Fibroblast of upper back skin (primary cell): Measurements from ENCODE around the gene ABCG4.
A peak's percentile ranks its signal among the peaks of the same experiment; 100 is the strongest.
"Not testable (repeated sequence)": the region's sequence is repeated elsewhere in the genome, so short reads cannot be mapped to it uniquely, and the experiment has no call there.

Experiments
- DNase-seq: peaks from one replicate; pipeline ENCODE4 v3.0.0-alpha.2; 2013

Gene ABCG4

GRCh38 chr11:119185981-119186634 lies 37.3 kb downstream of the ABCG4 start:
- DNase-seq, result no peak

- no peak for DNase-seq
These were observed 38.5 kb downstream of the ABCG4 start for GRCh38 chr11:119187123-119187892.

GRCh38 chr11:119188067-119188466 lies 39.2 kb downstream of the ABCG4 start:
- no peak for DNase-seq

- no peak for DNase-seq
These were observed 40.0 kb downstream of the ABCG4 start for GRCh38 chr11:119188887-119189286.

- DNase-seq, result no peak
These were observed 40.5 kb downstream of the ABCG4 start for GRCh38 chr11:119189393-119189792.

- no peak for DNase-seq
These were observed 41.7 kb downstream of the ABCG4 start for GRCh38 chr11:119190531-119190930.

- DNase-seq, result not testable (repeated sequence)
These were observed 42.4 kb downstream of the ABCG4 start for GRCh38 chr11:119191265-119191664.

GRCh38 chr11:119192111-119192510 lies 43.3 kb downstream of the ABCG4 start:
- DNase-seq, result no peak

GRCh38 chr11:119193001-119193400 lies 44.1 kb downstream of the ABCG4 start:
- DNase-seq, result no peak

GRCh38 chr11:119193626-119194025 lies 44.8 kb downstream of the ABCG4 start:
- no peak for DNase-seq

GRCh38 chr11:119194811-119195440 lies 46.1 kb downstream of the ABCG4 start:
- DNase-seq, result no peak

GRCh38 chr11:119195680-119196079 lies 46.8 kb downstream of the ABCG4 start:
- peak; percentile 46 for DNase-seq

GRCh38 chr11:119196833-119197483 lies 48.1 kb downstream of the ABCG4 start:
- DNase-seq, result peak; percentile 82

GRCh38 chr11:119198925-119199324 lies 50.1 kb downstream of the ABCG4 start:
- no peak for DNase-seq

- not testable (repeated sequence) for DNase-seq
These were observed 52.4 kb downstream of the ABCG4 start for GRCh38 chr11:119201236-119201635.

GRCh38 chr11:119202554-119202953 lies 53.7 kb downstream of the ABCG4 start:
- DNase-seq, result no peak

GRCh38 chr11:119204066-119204465 lies 55.2 kb downstream of the ABCG4 start:
- no peak for DNase-seq

GRCh38 chr11:119205080-119205479 lies 56.2 kb downstream of the ABCG4 start:
- no peak for DNase-seq

GRCh38 chr11:119205574-119206510 lies 57.0 kb downstream of the ABCG4 start, which contains the start of gene CBL:
Gene CBL, plus strand, starts transcription at chr11:119206339. Its CDS starts 79 bp downstream, at chr11:119206418.
- DNase-seq, result peak; percentile 88

- DNase-seq, result no peak
These were observed 57.9 kb downstream of the ABCG4 start for GRCh38 chr11:119206511-119207414.

GRCh38 chr11:119207415-119207960 lies 58.6 kb downstream of the ABCG4 start:
- DNase-seq, result no peak
